ENCODE results near the gene STPG3.

The STPG3 gene

DNA sequence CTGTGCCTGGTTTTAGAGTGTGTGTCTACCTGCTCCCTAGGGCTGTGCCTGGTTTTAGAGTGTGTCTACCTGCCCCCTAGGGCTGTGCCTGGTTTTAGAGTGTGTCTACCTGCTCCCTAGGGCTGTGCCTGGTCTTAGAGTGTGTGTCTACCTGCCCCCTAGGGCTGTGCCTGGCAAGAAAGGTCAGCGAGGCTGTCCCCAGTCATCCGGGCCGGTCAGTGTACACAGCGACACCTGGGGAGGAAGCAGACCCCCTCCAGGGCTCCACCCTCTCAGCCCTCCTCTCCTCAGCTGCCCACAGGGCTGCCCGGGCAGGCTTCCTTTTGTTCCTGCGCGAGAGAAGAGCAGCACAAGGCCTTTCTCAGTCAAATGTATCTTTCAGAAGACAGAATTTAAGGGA lies 46.9 kb downstream of the STPG3 start:
- Histone ChIP-seq H4K20me1 (ENCODE audit: insufficient read depth, low read length) (no peaks in the 10 kb centered on the region), H3F3A (ENCODE audit: insufficient read depth, low read length) (peaks cover 4% of the 10 kb centered on the region; the same call in 1 of the 2 replicates), H3K27me3 (ENCODE audit: insufficient read depth, low read length) (peaks cover 16% of the 10 kb centered on the region; the same call in 1 of the 2 replicates), H3K4me1 (ENCODE audit: insufficient read depth, low read length, severe bottlenecking) (peaks cover 14% of the 10 kb centered on the region), H3K9me3 (ENCODE audit: low read length) (no peaks in the 10 kb centered on the region), H3K4me3 (ENCODE audit: low read depth, low read length, poor library complexity, severe bottlenecking) (no peak overlapping the region), H3K4me2 (ENCODE audit: low read length) (no peak overlapping the region), H2AFZ (ENCODE audit: low read length) (no peak overlapping the region), H3K9me2 (ENCODE audit: low read depth, low read length) (no peaks in the 10 kb centered on the region), H3K27ac (ENCODE audit: low read depth, low read length, poor library complexity, severe bottlenecking) (no peak overlapping the region), H3K79me2 (ENCODE audit: insufficient read depth, low read length) (no peaks in the 10 kb centered on the region), H3K9ac (ENCODE audit: low read length) (no peak overlapping the region), H3K36me3 (ENCODE audit: insufficient read depth, low read length) (no peaks in the 10 kb centered on the region)
- TF ChIP-seq CTCF (IDR thresholded peaks at IDR 0.05; ENCODE audit: low read length) (no peak), EZH2 (IDR thresholded peaks at IDR 0.05; ENCODE audit: borderline replicate concordance, low read length) (no peak)

- no peak overlapping the region for H2AFZ ChIP-seq (ENCODE audit: low read length)
- H3F3A ChIP-seq (ENCODE audit: insufficient read depth, low read length): peaks cover 6% of the 10 kb centered on the region; the same call in 1 of the 2 replicates
- no peaks in the 10 kb centered on the region for H3K9me2 ChIP-seq (ENCODE audit: low read depth, low read length)
- no peak overlapping the region for H3K4me3 ChIP-seq (ENCODE audit: low read depth, low read length, poor library complexity, severe bottlenecking)
- H4K20me1 ChIP-seq (ENCODE audit: insufficient read depth, low read length): no peaks in the 10 kb centered on the region
- no peak for TF ChIP-seq EZH2 (IDR thresholded peaks at IDR 0.05; ENCODE audit: borderline replicate concordance, low read length)
- no peak for TF ChIP-seq CTCF (IDR thresholded peaks at IDR 0.05; ENCODE audit: low read length)
- H3K9ac ChIP-seq (ENCODE audit: low read length): no peak overlapping the region
- no peaks in the 10 kb centered on the region for H3K79me2 ChIP-seq (ENCODE audit: insufficient read depth, low read length)
- no peak overlapping the region for H3K27ac ChIP-seq (ENCODE audit: low read depth, low read length, poor library complexity, severe bottlenecking)
- no peaks in the 10 kb centered on the region for H3K36me3 ChIP-seq (ENCODE audit: insufficient read depth, low read length)
- H3K4me2 ChIP-seq (ENCODE audit: low read length): no peak overlapping the region
- no peaks in the 10 kb centered on the region for H3K9me3 ChIP-seq (ENCODE audit: low read length)
- H3K4me1 ChIP-seq (ENCODE audit: insufficient read depth, low read length, severe bottlenecking): peaks cover 14% of the 10 kb centered on the region
- peaks cover 22% of the 10 kb centered on the region; the same call in 1 of the 2 replicates for H3K27me3 ChIP-seq (ENCODE audit: insufficient read depth, low read length)
Measured at GRCh38 chr9:137298401-137299202, 47.5 kb downstream of the STPG3 start.

DNA sequence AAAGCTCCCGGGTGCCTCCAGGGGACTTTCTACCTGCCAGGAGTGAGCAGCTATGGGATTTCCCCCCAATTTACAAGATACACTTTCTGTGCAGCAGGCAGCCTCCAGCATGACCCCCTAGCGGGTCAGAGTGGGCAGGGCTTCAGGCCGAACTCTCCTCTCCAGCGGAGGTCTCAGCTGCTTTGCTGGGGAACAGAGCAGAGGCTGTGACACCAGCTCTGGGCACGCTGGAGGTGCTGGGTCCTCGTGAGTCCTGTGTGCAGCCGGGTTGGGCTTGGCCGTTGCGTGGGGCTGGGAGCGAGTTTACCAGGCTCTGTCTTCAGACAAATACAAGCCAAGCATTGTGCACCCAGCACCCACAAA lies 48.1 kb downstream of the STPG3 start:
- Histone ChIP-seq H3K36me3 (ENCODE audit: insufficient read depth, low read length) (no peaks in the 10 kb centered on the region), H3K9ac (ENCODE audit: low read length) (no peak overlapping the region), H3K27ac (ENCODE audit: low read depth, low read length, poor library complexity, severe bottlenecking) (no peak overlapping the region), H2AFZ (ENCODE audit: low read length) (no peak overlapping the region), H3K4me3 (ENCODE audit: low read depth, low read length, poor library complexity, severe bottlenecking) (no peak overlapping the region), H3K4me1 (ENCODE audit: insufficient read depth, low read length, severe bottlenecking) (peaks cover 14% of the 10 kb centered on the region), H3K4me2 (ENCODE audit: low read length) (no peak overlapping the region), H4K20me1 (ENCODE audit: insufficient read depth, low read length) (no peaks in the 10 kb centered on the region), H3K79me2 (ENCODE audit: insufficient read depth, low read length) (no peaks in the 10 kb centered on the region), H3K9me2 (ENCODE audit: low read depth, low read length) (no peaks in the 10 kb centered on the region), H3K27me3 (ENCODE audit: insufficient read depth, low read length) (peaks cover 25% of the 10 kb centered on the region; the same call in 1 of the 2 replicates), H3K9me3 (ENCODE audit: low read length) (no peaks in the 10 kb centered on the region), H3F3A (ENCODE audit: insufficient read depth, low read length) (peaks cover 6% of the 10 kb centered on the region; the same call in 1 of the 2 replicates)
- TF ChIP-seq EZH2 (IDR thresholded peaks at IDR 0.05; ENCODE audit: borderline replicate concordance, low read length) (no peak), CTCF (IDR thresholded peaks at IDR 0.05; ENCODE audit: low read length) (no peak)

All from OCI-LY1 (cell line).